Urinary bladder (tissue), 4 donors: Measurements from ENCODE around the gene PNMT. TPM values are rescaled to one million over a fixed set of nuclear protein-coding genes. Genes with fewer than 3 reads are reported as not detected.

ENCODE experiments used
- DNase-seq: peaks from one replicate; pipeline ENCODE4 v3.0.0-alpha.2; 2015; ENCODE audit errors: extremely low spot score
- H3K27ac ChIP-seq: one replicate; pipeline ENCODE4 v1.5.1; 2013; ENCODE audit warnings: low read depth, mild to moderate bottlenecking, moderate library complexity
- H3K36me3 ChIP-seq: one replicate; pipeline ENCODE4 v1.6.1; 2013; ENCODE audit warnings: mild to moderate bottlenecking, moderate library complexity; ENCODE audit not compliant: insufficient read depth
- H3K4me1 ChIP-seq: one replicate; pipeline ENCODE4 v1.6.1; 2013; ENCODE audit warnings: mild to moderate bottlenecking, moderate library complexity; ENCODE audit not compliant: insufficient read depth
- H3K4me3 ChIP-seq: one replicate; pipeline ENCODE4 v1.5.1; 2013; ENCODE audit warnings: low read depth, low read length
- WGBS: extraction: QIAGEN DNeasy Blood & Tissue Kit; methylation state at CpG from one replicate; pipeline ENCODE4 v1.1.7; 2013; 5-methylcytosine and 5-hydroxymethylcytosine counted together
- polyA plus RNA-seq: library from polyadenylated mRNA; stranded (reverse); fragments of 200-250 nt; gene quantifications from one replicate; pipeline ENCODE4 v1.2.3, GENCODE V29; 2013
- total RNA-seq: library from RNA; depleted of rRNA; stranded (reverse); fragments of >200 nt; gene quantifications from one replicate; pipeline ENCODE4 v1.2.3, GENCODE V29; 2014
- donor health status: healthy with polysubstance abuse.
- donor health status: healthy.

PNMT gene
- total and polyA plus RNA-seq, 2 donors, result 9.3 TPM; not detected in 1

DNA sequence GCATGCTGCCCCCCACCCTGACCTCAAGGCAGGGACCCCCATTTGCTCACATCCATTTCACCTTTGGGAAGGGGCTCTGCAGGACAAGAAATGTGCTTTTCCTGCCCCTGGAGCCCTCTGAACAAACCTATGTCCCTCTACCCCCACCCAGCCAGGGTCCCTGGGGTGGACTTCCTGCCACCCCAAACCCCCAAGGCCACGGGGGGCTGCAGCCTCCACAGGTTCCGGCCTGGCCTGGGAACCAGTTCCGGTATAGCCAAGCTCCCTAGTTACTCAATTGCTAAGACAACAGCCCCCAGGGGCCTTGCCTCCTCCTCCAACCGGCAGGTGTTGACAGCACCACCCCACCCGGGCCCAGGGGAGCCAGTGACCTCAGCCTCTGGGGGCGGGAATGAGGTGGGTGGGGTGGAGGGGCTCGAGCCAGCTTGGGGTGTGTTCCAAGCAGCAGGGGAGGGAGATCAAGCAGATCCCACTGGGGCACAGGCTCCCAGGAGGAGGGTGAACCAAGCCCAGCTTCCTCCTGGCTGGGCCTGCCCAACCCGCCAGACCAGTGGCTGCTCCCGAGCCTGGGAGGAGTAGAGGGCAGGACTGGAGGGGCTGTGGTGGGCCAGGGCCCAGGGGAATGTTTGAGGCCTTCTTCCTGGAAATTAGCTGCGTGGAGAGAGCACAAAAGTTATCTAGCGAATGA is 6.6 kb downstream of the PNMT start:
- Histone ChIP-seq H3K36me3 (no peaks in the 10 kb centered on the region), H3K27ac (peak overlapping the region; percentile 23)
- 32% methylated on average over 11 of the region's 11 CpGs for WGBS

GRCh38 chr17:39675390-39676082 is 7.3 kb downstream of the PNMT start:
- no peak for DNase-seq
- H3K4me3 ChIP-seq, result no peak overlapping the region
- H3K4me1 ChIP-seq, result no peaks in the 10 kb centered on the region
- 76% methylated on average over 10 of the region's 10 CpGs for WGBS
- no peaks in the 10 kb centered on the region for H3K36me3 ChIP-seq
- H3K27ac ChIP-seq, result peak overlapping the region; percentile 23

More for the DNA sequence above, 6.6 kb downstream of the PNMT start:
- no peak for DNase-seq
- H3K4me1 ChIP-seq, result no peaks in the 10 kb centered on the region
- no peak overlapping the region for H3K4me3 ChIP-seq

DNA sequence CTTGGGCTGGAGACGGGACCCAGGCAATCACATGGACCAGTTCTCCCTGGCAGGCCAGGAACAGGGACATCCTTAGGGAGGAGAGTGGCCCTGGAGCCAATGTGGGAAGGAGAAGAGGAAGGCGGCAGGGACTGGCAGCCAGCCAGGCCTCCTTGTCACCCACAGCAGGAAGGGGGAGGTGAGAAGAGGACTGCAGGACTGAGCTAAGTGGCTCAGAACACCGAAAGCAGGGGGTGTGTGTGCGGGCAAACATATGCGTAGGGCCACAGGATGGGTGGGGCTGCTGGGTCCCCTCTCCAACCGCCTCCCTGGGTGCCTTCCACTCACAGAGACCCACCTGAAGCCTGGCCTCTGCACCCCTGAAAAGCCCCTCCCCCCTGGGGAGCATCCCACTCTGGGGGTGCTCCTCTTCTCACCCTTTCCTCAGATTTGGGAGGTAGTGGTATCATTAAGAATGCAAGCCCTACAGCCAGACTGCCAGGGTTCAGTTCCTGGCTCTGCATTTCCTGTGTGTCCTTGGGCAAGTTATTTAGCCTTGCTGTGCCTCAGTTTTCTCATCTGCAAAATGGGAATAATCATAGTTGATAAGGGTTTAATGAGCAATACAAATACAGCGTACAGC is 8.1 kb downstream of the PNMT start:
- Histone ChIP-seq H3K27ac (no peak overlapping the region), H3K4me1 (no peaks in the 10 kb centered on the region), H3K36me3 (no peaks in the 10 kb centered on the region), H3K4me3 (no peak overlapping the region)
- WGBS, result 68% methylated on average over 7 of the region's 7 CpGs
- DNase-seq, result no peak

DNA sequence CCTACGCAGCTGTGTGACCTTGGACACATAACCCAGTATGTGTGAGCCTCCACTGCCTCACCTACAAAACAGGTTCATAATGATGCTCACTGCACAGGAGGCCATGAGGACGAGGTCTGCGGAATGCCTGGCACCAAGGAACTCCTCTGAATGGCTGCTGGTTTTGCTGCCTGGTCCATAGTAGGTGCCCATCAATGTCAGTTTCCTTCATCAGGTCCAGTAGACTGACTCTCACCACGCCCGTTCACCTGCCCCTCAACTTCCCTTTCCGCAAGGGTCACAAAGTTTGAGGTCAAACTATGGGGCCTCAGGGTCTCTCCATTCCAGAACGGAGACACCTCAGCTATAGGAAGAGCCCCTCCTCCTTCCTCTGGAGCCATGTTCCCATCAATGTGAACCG is 8.8 kb downstream of the PNMT start:
- Histone ChIP-seq H3K4me1 (no peaks in the 10 kb centered on the region), H3K27ac (no peak overlapping the region), H3K36me3 (no peaks in the 10 kb centered on the region), H3K4me3 (no peak overlapping the region)
- no peak for DNase-seq
- 79% methylated on average over 8 of the region's 8 CpGs for WGBS

DNA sequence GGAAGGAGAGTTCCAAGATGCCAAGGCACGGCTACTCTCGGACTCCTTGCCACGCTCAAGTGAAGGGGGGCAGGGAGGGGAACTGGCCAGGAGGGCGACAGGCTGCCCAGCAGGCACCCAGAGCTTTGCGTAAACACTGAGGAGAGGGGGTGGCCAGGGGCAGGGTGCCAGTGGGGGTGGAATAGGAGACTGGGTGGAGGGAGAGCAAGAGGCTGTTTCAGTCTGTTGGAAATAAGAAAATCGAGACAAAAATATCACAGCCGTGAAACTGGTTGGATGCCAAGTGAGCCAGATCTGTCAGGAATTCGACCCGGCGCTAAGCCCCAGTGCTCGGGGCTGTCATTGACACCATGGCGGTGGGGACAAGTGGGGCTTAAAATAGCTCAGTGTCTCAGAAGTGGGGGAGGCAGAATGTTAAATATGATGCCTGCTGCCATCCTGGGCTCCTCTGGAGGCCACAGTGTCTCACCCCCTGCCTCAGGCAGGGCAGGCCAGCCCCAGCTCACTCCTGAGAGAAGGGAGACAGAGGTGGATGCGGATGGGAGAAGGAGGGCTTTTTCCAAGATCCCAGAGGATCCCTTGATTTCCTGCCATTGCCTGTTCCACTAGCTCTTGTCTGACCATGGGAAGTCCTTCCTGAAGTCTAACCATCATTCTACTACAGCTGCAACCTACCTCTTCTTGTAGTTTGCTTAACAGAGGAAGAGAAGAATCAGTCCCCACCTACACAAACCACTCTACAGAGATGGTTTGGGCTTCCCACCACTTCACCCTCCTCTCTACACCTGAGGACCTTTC is 9.5 kb downstream of the PNMT start:
- no peak for DNase-seq
- Histone ChIP-seq H3K4me3 (no peak overlapping the region), H3K4me1 (no peaks in the 10 kb centered on the region), H3K36me3 (no peaks in the 10 kb centered on the region), H3K27ac (no peak overlapping the region)
- 41% methylated on average over 13 of the region's 13 CpGs for WGBS

DNA sequence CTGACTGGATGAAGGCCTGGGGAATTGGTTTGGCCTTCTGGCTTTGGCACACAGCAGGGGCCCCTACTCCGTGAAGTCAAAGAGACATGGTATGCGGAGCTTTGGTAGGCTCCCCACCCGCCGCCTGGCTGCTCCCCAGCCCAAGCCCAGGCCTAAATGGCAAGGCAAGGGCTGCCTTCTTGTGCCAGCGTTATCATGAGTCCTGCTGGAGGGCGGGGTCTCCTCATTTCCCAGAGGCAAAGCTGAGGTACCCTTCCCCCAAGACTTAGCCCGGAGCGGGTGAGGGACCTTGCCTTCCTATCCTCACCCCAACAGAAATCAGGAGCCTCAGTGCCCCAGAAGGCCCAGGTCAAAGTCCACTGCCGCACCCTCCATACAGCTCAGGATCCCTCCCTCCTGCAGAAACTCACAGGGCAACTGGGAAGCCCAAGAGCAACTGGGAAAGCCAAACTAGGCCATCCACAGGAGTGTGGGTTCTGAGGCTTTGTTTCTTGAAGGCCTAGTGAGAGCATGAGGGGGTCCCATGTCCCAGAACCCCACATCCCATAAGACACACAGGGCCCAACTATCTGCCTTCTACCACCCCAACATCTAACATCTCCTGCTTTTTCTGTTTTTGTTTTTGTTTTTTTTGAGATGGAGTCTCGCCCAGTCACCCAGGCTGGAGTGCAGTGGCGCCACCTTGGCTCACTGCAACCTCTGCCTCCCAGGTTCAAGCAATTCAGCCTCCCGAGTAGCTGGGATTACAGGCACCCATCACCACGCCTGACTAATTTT is 10.3 kb downstream of the PNMT start:
- Histone ChIP-seq H3K27ac (no peak overlapping the region), H3K4me3 (no peak overlapping the region), H3K4me1 (no peaks in the 10 kb centered on the region), H3K36me3 (no peaks in the 10 kb centered on the region)
- DNase-seq, result no peak
- WGBS, result 90% methylated on average over 13 of the region's 13 CpGs

GRCh38 chr17:39679521-39680192 is 11.4 kb downstream of the PNMT start:
- no peaks in the 10 kb centered on the region for H3K36me3 ChIP-seq
- H3K4me1 ChIP-seq, result no peaks in the 10 kb centered on the region
- no peak for DNase-seq
- no peak overlapping the region for H3K4me3 ChIP-seq
- 84% methylated on average over 12 of the region's 12 CpGs for WGBS
- H3K27ac ChIP-seq, result no peak overlapping the region

- Histone ChIP-seq H3K4me3 (no peak overlapping the region), H3K4me1 (peaks cover under 1% of the 10 kb centered on the region), H3K36me3 (no peaks in the 10 kb centered on the region), H3K27ac (no peak overlapping the region)
- DNase-seq, result no peak
- 90% methylated on average over 9 of the region's 9 CpGs for WGBS
These were observed 15.2 kb downstream of the PNMT start for GRCh38 chr17:39683295-39683939.

DNA sequence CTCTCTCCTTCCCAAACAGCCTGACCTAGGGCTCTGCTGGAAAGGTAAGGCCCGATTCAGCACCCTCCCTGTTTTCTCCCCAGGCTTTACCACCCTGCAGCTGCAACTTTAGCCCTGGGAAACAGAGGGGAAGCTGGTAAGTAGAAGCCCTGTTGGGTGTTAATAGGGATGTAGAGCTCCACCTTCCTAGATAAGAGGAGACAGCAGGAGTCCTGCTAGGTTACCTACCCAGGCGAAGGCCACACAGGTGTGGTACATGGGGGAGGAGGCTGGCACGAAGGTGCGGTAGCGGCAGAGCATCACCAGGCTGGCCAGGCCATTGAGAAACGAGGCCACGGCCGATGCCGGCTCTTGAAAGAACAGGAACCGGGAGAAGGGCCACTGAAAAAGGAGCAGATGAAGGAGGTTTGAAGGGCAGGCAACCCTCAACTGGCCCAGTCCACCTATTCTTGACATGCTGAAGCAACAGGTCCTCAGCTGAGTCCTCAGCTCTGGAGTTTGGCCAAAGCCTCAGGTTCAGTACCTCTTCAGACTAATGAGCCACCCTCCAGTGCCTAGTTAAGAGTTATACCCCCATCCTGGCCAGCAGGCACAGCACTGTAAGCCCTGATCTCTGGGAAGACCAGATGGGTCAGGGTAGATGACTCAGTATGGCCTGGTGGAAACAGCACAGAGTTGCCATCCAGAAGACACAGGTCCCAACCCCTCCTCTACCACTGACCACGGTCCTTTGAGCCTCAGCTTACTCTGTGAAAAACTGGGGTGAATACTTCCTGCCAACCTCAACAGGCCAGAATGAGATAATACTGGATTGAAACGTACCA is 16.3 kb downstream of the PNMT start:
- H3K4me3 ChIP-seq, result no peak overlapping the region
- H3K27ac ChIP-seq, result no peak overlapping the region
- H3K4me1 ChIP-seq, result peaks cover 3% of the 10 kb centered on the region
- no peak for DNase-seq
- 94% methylated on average over 12 of the region's 12 CpGs for whole genome bisulfite sequencing
- no peaks in the 10 kb centered on the region for H3K36me3 ChIP-seq

GRCh38 chr17:39687101-39687545 is 18.9 kb downstream of the PNMT start:
- no peak for DNase-seq
- no peaks in the 10 kb centered on the region for H3K36me3 ChIP-seq
- 56% methylated on average over 6 of the region's 6 CpGs for WGBS
- H3K4me3 ChIP-seq, result peak overlapping the region; percentile 59
- H3K27ac ChIP-seq, result no peak overlapping the region
- H3K4me1 ChIP-seq, result peaks cover 3% of the 10 kb centered on the region

- H3K36me3 ChIP-seq, result no peaks in the 10 kb centered on the region
- H3K4me3 ChIP-seq, result peak within 1 kb of the TSS; percentile 59
- H3K4me1 ChIP-seq, result peaks cover 3% of the 10 kb centered on the region
- 4% methylated on average over 45 of the region's 45 CpGs for WGBS
- peak; percentile 78 for DNase-seq
- peak within 1 kb of the TSS; percentile 90 for H3K27ac ChIP-seq
These were observed 19.6 kb downstream of the PNMT start, which contains the start of gene PGAP3 for GRCh38 chr17:39687546-39688474. Gene PGAP3, minus strand, starts transcription at chr17:39688057. Its CDS starts 43 bp downstream, at chr17:39688014.
